A673 (cell line): Measurements from ENCODE around the gene CEP112. TPM values are rescaled to one million over a fixed set of nuclear protein-coding genes. Genes with fewer than 3 reads are reported as not detected.

Source experiments
- BruUV-seq: library from RNA; stranded (reverse); fragments of 400-500 nt; replicated peaks from 2 replicates; lab custom pipeline; 2021; lab: Mats Ljungman, UMichigan
- CTCF ChIA-PET: fragments of 300-600 bp; sonication (Branson Sonifier 250); formaldehyde crosslinking; loops from one replicate; lab custom pipeline; 2022; ENCODE audit warnings: antibody characterized with exemption; lab: Charles Lee
- POLR2A ChIA-PET: fragments of 300-600 bp; sonication (Branson Sonifier 250); formaldehyde crosslinking; loops from one replicate; lab custom pipeline; 2022; ENCODE audit warnings: antibody characterized with exemption; ENCODE audit not compliant: low non-redundant PET; lab: Charles Lee
- DNase-seq: peaks from one replicate; pipeline ENCODE4 v3.0.0-alpha.2; 2015; ENCODE audit warnings: low spot score
- H3K27ac ChIP-seq: fragments of 200-600 bp; sonication (generic); 2 replicates; pipeline ENCODE4 v1.5.1; 2016; ENCODE audit warnings: mixed run types, low read depth, mild to moderate bottlenecking, mixed read lengths, antibody characterized with exemption, low read length; ENCODE audit not compliant: poor library complexity, severe bottlenecking
- H3K27me3 ChIP-seq: fragments of 200-600 bp; sonication (generic); replicated peaks from 2 replicates; pipeline ENCODE4 v1.6.1; 2017; ENCODE audit warnings: mixed run types, low read depth, mild to moderate bottlenecking, mixed read lengths, antibody characterized with exemption, low read length; ENCODE audit not compliant: insufficient read depth, poor library complexity
- H3K36me3 ChIP-seq: fragments of 200-600 bp; sonication (generic); 2 replicates; pipeline ENCODE4 v1.6.1; 2016; ENCODE audit warnings: mixed run types, mild to moderate bottlenecking, mixed read lengths, antibody characterized with exemption, low read length; ENCODE audit not compliant: insufficient read depth, poor library complexity, severe bottlenecking
- H3K4me1 ChIP-seq: fragments of 200-600 bp; sonication (generic); 2 replicates; pipeline ENCODE4 v1.6.1; 2017; ENCODE audit warnings: mixed run types, mild to moderate bottlenecking, mixed read lengths, antibody characterized with exemption, low read length; ENCODE audit not compliant: insufficient read depth, poor library complexity, severe bottlenecking
- H3K4me3 ChIP-seq: fragments of 200-600 bp; sonication (generic); 2 replicates; pipeline ENCODE4 v1.5.1; 2016; ENCODE audit warnings: low read depth, mixed run types, mild to moderate bottlenecking, mixed read lengths, low read length; ENCODE audit not compliant: poor library complexity, severe bottlenecking
- H3K9me3 ChIP-seq: fragments of 200-600 bp; sonication (generic); 2 replicates; pipeline ENCODE4 v1.6.1; 2016; ENCODE audit warnings: mixed run types, low read depth, mild to moderate bottlenecking, mixed read lengths, antibody characterized with exemption, low read length; ENCODE audit not compliant: poor library complexity, severe bottlenecking
- CTCF ChIP-seq: fragments of 300-800, 200-600 bp; sonication (generic); conservative IDR thresholded peaks from 2 replicates; pipeline ENCODE4 v1.5.1; 2017; ENCODE audit warnings: low read depth, mild to moderate bottlenecking, antibody characterized with exemption, low read length, moderate library complexity, mixed read lengths
- EZH2 ChIP-seq: fragments of 200-600 bp; sonication (generic); IDR thresholded peaks from 2 replicates; pipeline ENCODE4 v1.6.1; 2017; ENCODE audit warnings: borderline replicate concordance, low read depth, mild to moderate bottlenecking, mixed read lengths, antibody characterized with exemption, low read length; ENCODE audit not compliant: poor library complexity, severe bottlenecking
- intact Hi-C: fragments of 100-400 bp; cut with micrococcal nuclease; formaldehyde crosslinking; loops from one replicate; pipeline ENCODE4 v1.10.0; 2022; ENCODE audit not compliant: unreplicated experiment
- total RNA-seq: library from RNA; stranded (reverse); gene quantifications from 2 replicates; pipeline ENCODE4 v1.2.3, GENCODE V29; 2021

CEP112 gene
- total RNA-seq, 1 experiment from 2014 or later: 27.2 TPM

GRCh38 chr17:66115246-66115645, 76.7 kb downstream of the CEP112 start:
- CTCF ChIA-PET: no interaction called here
- TF ChIP-seq EZH2: no peak
- TF ChIP-seq CTCF: no peak
- H3K4me3 ChIP-seq: no peak overlapping the region
- peaks cover 8% of the 10 kb centered on the region for H3K9me3 ChIP-seq
- no peaks in the 10 kb centered on the region for H3K27me3 ChIP-seq
- H3K27ac ChIP-seq: no peak overlapping the region
- intact Hi-C loops: no loop called here
- BruUV-seq: no TSS peak
- H3K36me3 ChIP-seq: no peaks in the 10 kb centered on the region
- H3K4me1 ChIP-seq: no peaks in the 10 kb centered on the region
- POLR2A ChIA-PET: no interaction called here
- no peak for DNase-seq

- Histone ChIP-seq H3K27me3 (no peaks in the 10 kb centered on the region), H3K27ac (no peak overlapping the region), H3K4me3 (no peak overlapping the region), H3K4me1 (no peaks in the 10 kb centered on the region), H3K36me3 (no peaks in the 10 kb centered on the region), H3K9me3 (peaks cover 8% of the 10 kb centered on the region)
- intact Hi-C loops: no loop called here
- no peak for DNase-seq
- no peak for TF ChIP-seq CTCF
- no peak for TF ChIP-seq EZH2
- POLR2A ChIA-PET: no interaction called here
- BruUV-seq: no TSS peak
- CTCF ChIA-PET: no interaction called here
Observed at GRCh38 chr17:66114609-66115008, 77.3 kb downstream of the CEP112 start.

GRCh38 chr17:66107731-66108130, 84.2 kb downstream of the CEP112 start:
- TF ChIP-seq CTCF (no peak), EZH2 (no peak)
- POLR2A ChIA-PET: no interaction called here
- no peak for DNase-seq
- Histone ChIP-seq H3K27ac (no peak overlapping the region), H3K27me3 (no peaks in the 10 kb centered on the region), H3K4me1 (no peaks in the 10 kb centered on the region), H3K9me3 (peaks cover 7% of the 10 kb centered on the region), H3K4me3 (no peak overlapping the region), H3K36me3 (no peaks in the 10 kb centered on the region)
- BruUV-seq: no TSS peak
- intact Hi-C loops: no loop called here
- CTCF ChIA-PET: no interaction called here
